ENCODE data around the gene SMARCD3.

Gene SMARCD3

DNA sequence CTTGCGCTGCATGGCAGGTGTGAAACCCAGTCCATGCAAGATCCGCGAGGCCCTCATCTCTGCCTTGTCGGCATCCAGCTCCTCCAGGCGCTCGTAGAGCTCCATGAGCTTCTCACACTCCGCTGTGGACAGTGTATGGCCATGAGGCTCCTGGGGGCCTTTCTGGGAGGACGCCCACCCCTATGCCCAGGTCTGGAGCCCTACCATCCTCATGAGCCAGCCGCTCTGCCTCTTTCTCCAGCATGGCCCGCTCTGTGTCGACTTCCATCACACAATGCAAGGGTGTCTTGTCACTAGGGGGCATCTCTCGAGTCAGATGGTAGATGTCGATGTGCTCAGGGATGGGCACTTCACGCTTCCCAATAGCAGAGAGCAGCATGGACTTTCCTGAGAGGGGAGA is 24.8 kb downstream of the SMARCD3 start:
- no peak overlapping the region for H3K4me3 ChIP-seq (ENCODE audit: low read depth, low read length)
- DNase-seq (ENCODE audit: low read depth) = no peak

GRCh38 chr7:151218170-151218569 is 30.3 kb downstream of the SMARCD3 start:
- no peak for DNase-seq (ENCODE audit: low read depth)
- H3K4me3 ChIP-seq (ENCODE audit: low read depth, low read length) = no peak overlapping the region

DNA sequence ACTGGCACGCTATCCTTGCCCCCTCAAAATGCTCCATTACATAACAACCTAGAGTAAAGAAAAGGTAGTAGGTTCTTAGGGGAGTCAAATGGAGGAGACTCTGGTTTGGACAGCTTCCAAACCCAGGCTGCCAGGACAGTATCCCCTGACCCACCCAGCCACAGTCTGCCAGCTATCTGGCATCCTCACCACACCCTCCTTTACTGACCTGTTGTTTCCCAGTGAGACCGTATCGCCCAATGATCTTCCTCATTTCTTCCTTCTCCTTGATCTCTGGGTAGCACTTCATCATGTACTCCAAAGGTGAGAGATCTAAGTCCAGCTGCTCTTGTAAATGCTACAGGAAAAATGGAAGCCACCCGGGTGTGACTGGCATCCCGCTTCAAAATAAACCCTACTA is 33.1 kb downstream of the SMARCD3 start:
- no peak overlapping the region for H3K4me3 ChIP-seq (ENCODE audit: low read depth, low read length)
- no peak for DNase-seq (ENCODE audit: low read depth)

GRCh38 chr7:151213826-151214225 is 34.7 kb downstream of the SMARCD3 start:
- no peak overlapping the region for H3K4me3 ChIP-seq (ENCODE audit: low read depth, low read length)
- DNase-seq (ENCODE audit: low read depth) = no peak

DNA sequence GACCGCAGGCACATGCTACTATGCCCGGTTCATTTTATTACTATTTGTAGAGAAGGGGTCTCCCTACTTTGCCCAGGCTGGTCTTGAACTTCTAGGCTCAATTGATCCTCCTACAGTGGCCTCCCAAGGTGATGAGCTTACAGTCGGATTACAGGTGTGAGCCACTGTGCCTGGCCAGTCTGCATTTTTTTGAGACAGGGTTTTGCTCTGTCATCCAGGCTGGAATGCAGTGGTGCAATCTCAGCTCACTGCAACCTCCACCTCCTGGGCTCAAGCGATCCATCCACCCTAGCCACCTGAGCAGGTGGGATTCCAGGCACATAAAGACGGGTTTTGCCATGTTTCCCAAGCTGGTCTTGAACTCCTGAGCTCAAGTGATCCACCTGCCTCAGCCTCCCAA is 35.9 kb downstream of the SMARCD3 start:
- no peak for DNase-seq (ENCODE audit: low read depth)
- H3K4me3 ChIP-seq (ENCODE audit: low read depth, low read length) = no peak overlapping the region

- no peak overlapping the region for H3K4me3 ChIP-seq (ENCODE audit: low read depth, low read length)
- no peak for DNase-seq (ENCODE audit: low read depth)
Observed at GRCh38 chr7:151211155-151211772, 37.2 kb downstream of the SMARCD3 start.

- no peak within 1 kb of the TSS for H3K4me3 ChIP-seq (ENCODE audit: low read depth, low read length)
- DNase-seq (ENCODE audit: low read depth) = no peak
Observed at GRCh38 chr7:151210087-151210854, 38.2 kb downstream of the SMARCD3 start, which contains the start of gene H2BK1. H2BK1 (minus strand) TSS chr7:151210488; CDS start chr7:151210318, 170 bp downstream.

GRCh38 chr7:151209588-151209987 is 38.9 kb downstream of the SMARCD3 start:
- DNase-seq (ENCODE audit: low read depth) = no peak
- no peak overlapping the region for H3K4me3 ChIP-seq (ENCODE audit: low read depth, low read length)

GRCh38 chr7:151208253-151208862 is 40.1 kb downstream of the SMARCD3 start:
- H3K4me3 ChIP-seq (ENCODE audit: low read depth, low read length) = no peak overlapping the region
- no peak for DNase-seq (ENCODE audit: low read depth)

DNA sequence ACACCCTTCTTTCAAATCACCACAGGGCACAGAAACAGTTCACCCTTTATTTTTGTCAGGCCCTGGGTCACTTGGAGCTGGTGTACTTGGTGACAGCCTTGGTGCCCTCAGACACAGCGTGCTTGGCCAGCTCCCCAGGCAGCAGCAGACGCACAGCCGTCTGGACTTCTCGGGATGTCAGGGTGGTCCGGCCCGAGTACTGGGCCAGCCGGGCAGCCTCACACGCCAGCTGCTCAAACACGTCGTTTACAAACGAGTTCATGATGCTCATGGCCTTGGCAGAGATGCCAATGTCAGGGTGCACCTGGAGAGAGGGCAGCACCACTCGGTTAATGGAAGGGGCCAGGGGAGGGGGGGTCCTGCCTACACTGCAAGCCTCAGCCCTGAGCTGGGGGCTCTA is 40.7 kb downstream of the SMARCD3 start:
- no peak for DNase-seq (ENCODE audit: low read depth)
- no peak overlapping the region for H3K4me3 ChIP-seq (ENCODE audit: low read depth, low read length)

DNA sequence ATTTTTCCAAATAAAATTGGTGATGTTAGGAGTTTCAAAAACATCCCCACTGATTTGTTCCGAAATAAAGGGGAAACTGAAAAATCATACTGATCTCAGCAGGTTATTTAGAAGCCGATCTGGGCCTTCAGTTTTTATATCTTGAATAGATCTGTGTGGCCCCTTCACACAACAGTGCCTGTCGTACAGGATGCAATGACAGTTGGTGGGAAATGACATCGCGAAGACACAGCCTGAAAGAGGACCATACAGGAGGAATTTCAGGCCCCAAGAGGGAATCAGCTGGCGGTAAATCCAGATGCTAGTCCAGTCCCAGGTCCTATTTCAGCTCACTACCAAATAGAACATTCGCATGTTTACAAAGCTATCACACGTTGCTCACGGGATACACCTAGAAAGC is 41.2 kb downstream of the SMARCD3 start:
- no peak overlapping the region for H3K4me3 ChIP-seq (ENCODE audit: low read depth, low read length)
- DNase-seq (ENCODE audit: low read depth) = no peak

GRCh38 chr7:151206914-151207313 is 41.6 kb downstream of the SMARCD3 start:
- H3K4me3 ChIP-seq (ENCODE audit: low read depth, low read length) = no peak overlapping the region
- DNase-seq (ENCODE audit: low read depth) = no peak

DNA sequence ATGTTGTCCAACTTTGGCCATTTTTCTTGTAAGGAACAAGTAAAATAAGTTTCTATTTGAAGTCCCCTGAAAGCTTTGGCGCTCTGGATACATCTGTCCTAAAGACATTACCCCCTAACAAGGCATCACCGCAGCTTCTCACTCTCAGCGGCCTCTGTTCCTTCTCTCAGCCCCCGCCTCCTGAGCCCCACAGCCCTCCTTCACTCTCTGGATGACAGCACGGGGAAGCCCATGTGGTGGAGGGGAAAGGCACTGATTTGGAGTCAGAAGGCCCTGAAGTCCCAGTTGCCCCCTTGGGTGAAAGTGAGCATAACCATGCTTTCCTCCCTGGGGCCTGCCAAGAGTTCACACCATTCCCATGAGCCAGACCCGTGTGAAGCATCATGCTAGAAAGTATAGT is 42.8 kb downstream of the SMARCD3 start:
- no peak overlapping the region for H3K4me3 ChIP-seq (ENCODE audit: low read depth, low read length)
- DNase-seq (ENCODE audit: low read depth) = no peak

- DNase-seq (ENCODE audit: low read depth) = no peak
- H3K4me3 ChIP-seq (ENCODE audit: low read depth, low read length) = no peak overlapping the region
Observed at GRCh38 chr7:151204383-151205032, 44.0 kb downstream of the SMARCD3 start.

DNA sequence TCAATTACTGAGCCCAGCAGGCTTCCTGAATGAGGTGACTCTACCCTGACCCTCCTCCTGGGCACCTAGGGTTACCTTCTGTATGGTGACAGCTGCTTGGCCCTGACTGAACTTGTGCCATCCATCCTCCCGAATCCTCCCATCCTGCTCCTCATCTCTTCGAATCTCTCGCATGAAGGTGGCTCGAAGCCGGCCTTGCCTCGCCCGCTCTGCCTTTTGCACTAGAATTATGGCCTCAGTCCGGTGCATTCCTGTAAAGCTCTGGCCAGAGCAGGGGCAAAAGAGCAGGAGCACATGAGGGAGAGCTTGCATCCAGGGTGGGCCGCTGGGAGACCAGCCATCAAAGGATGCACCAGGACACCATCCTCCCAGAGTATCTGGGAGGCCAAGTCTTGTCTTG is 45.7 kb downstream of the SMARCD3 start:
- no peak for DNase-seq (ENCODE audit: low read depth)

GRCh38 chr7:151201751-151202150 is 46.7 kb downstream of the SMARCD3 start:
- DNase-seq (ENCODE audit: low read depth) = no peak
- no peak overlapping the region for H3K4me3 ChIP-seq (ENCODE audit: low read depth, low read length)

More for the DNA sequence above, 45.7 kb downstream of the SMARCD3 start:
- no peak overlapping the region for H3K4me3 ChIP-seq (ENCODE audit: low read depth, low read length)

GRCh38 chr7:151201344-151201743 is 47.1 kb downstream of the SMARCD3 start:
- no peak overlapping the region for H3K4me3 ChIP-seq (ENCODE audit: low read depth, low read length)
- DNase-seq (ENCODE audit: low read depth) = no peak

DNA sequence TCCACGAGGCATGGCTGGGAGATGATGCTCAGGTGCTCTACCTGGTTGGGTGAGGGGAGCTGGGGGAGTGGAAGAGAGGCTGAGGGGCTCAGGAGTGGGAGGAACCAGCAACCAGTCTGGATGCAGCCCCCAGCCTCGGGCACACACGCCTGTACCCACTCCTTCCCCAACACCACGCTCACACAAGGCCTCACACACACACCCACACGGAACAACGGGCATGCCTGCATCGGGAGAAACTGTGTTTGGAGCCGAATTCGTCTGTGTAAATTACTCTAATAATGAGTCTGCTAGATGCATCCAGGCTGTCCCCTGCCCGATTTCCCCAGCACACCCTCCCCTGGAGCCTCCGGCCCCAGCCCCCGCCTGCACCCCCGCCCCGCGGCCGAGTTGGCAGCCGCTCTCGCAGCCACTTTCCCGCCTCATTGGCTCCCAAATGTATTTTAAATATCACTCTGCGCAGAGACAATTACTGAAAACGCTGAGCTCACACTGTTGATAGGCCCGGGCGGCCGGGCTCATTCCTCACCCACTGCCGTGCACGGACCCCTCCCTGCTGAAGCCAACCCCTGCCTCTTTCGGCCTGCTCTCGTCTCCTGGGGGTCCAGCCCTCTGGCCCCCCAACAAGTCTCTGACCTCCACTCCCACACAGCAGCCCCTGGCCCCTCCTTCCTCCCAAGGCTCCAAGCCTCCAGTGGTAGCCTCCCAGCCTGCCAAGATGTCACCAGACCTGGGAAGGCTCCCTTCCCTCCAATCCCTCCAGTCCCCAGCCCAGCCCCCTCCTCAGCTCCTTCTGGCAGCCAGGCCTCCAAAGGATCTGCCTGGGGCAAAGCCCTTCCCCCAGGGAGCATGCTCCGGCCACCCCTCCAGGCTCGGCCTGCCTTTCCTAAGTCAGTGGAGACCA is 49.3 kb downstream of the SMARCD3 start:
- no peak overlapping the region for H3K4me3 ChIP-seq (ENCODE audit: low read depth, low read length)
- DNase-seq (ENCODE audit: low read depth) = no peak

DNA sequence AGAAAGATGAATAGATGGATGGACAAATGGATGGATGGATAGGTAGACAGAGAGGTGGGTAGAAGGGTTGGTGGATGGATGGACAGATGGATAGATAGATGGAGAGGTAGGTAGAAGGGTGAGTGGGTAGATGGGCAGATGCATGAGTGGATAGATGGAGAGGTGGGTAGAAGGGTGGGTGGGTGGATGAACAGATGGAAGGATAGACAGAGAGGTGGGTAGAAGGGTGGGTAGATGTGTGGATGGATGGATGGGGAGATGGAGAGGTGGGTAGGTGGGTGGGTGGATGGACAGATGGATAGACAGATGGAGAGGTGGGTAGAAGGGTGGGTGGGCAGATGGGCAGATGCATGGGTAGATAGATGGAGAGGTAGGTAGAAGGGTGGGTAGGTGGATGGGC is 50.6 kb downstream of the SMARCD3 start:
- H3K4me3 ChIP-seq (ENCODE audit: low read depth, low read length) = no peak overlapping the region
- no peak for DNase-seq (ENCODE audit: low read depth)

All from skeletal muscle cell (primary cell).